OCI-LY3 (cell line): ENCODE results near the gene RHBDL1.

Experiments used
- CTCF ChIP-seq: fragments of 200-600, 300-600 bp; sonication (generic); IDR thresholded peaks from 2 replicates; pipeline ENCODE4 v1.5.1; 2014; ENCODE audit warnings: antibody characterized with exemption, low read length, low read depth
- EZH2phosphoT487 ChIP-seq: fragments of 200-600 bp; shearing (Covaris generic); IDR thresholded peaks from 2 replicates; pipeline ENCODE4 v1.6.1; 2018; ENCODE audit warnings: antibody characterized with exemption, mixed run types, low read depth

GRCh38 chr16:628321-629061, 47.0 kb upstream of the RHBDL1 start:
- TF ChIP-seq CTCF = no peak
- TF ChIP-seq EZH2phosphoT487 = no peak
